Muscle layer of duodenum (tissue), 2 donors: ENCODE measurements around the gene TNNT2.

Source experiments
- H3K27ac ChIP-seq: one replicate; pipeline ENCODE4 v1.7.0; 2013; ENCODE audit warnings: mild to moderate bottlenecking, low read length
- H3K27me3 ChIP-seq: one replicate; pipeline ENCODE4 v1.7.0; 2013; ENCODE audit warnings: low read depth, mild to moderate bottlenecking, control low read depth, low read length
- H3K36me3 ChIP-seq, 2 donors: one replicate each; pipeline ENCODE4 v1.7.0; 2013; ENCODE audit warnings: low read length in 2 of 2, control low read depth in 1 of 2, mild to moderate bottlenecking in 1 of 2; ENCODE audit not compliant: insufficient read depth in 2 of 2, control insufficient read depth in 1 of 2
- H3K4me1 ChIP-seq, 2 donors: one replicate each; pipeline ENCODE4 v1.7.0; 2013; ENCODE audit warnings: low read length in 2 of 2, mild to moderate bottlenecking in 2 of 2, control low read depth in 1 of 2, moderate library complexity in 1 of 2; ENCODE audit not compliant: insufficient read depth in 2 of 2, control insufficient read depth in 1 of 2
- H3K4me3 ChIP-seq, 2 donors: one replicate each; pipeline ENCODE4 v1.7.0; 2013; ENCODE audit warnings: low read length in 2 of 2, low read depth in 1 of 2, mild to moderate bottlenecking in 1 of 2
- H3K9me3 ChIP-seq, 2 donors: one replicate each; pipeline ENCODE4 v1.7.0; 2013; ENCODE audit warnings: low read length in 2 of 2, control low read depth in 1 of 2, mild to moderate bottlenecking in 1 of 2; ENCODE audit not compliant: control insufficient read depth in 1 of 2
- donor health status: healthy.

Gene TNNT2

DNA sequence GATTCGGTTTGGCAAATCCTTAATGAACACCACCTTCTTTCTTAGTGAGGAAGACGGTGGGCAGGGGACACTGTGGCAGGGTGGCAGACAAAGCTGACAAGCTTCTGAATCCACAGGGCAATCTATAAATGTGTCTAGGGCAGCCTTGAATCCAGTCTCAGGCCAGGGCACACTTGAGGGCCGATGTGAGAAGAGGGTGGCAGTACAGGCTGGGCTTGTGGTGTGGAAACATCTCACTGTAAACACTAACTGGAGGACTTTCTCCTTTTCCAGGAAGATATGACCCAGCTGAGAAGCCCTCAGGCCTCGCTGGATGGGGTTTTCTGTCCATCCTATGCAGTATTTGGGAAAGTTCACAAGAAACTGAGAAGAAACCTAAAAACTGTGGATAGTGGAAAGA lies 47.7 kb downstream of the TNNT2 start:
- Histone ChIP-seq H3K27ac (no peak overlapping the region), H3K36me3 (no peaks in the 10 kb centered on the region), H3K4me1 (no peaks in the 10 kb centered on the region), H3K4me3 (no peak overlapping the region), H3K27me3 (no peaks in the 10 kb centered on the region), H3K9me3 (no peaks in the 10 kb centered on the region)

DNA sequence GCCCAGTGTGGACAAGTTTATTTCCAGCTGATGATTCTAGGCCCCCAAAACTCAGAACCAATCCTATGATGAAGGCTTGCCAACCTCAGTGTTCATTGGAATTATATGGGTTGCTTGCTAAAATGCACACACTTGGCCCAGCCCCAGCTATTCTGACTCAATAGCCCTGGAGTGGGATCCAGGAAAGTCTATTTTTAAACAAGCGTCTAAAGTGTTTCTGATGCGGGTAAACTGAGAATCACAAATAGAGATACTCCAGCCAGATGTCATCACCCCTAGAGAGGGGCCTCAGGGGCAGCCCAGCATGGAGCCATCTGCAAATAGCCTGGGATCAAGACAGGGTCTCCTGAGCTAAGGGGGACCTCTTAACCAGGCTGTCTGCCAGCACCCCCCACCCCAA lies 48.2 kb downstream of the TNNT2 start:
- H3K9me3 ChIP-seq, result no peaks in the 10 kb centered on the region
- H3K27me3 ChIP-seq, result no peaks in the 10 kb centered on the region
- H3K27ac ChIP-seq, result no peak overlapping the region
- H3K4me3 ChIP-seq, result no peak overlapping the region
- H3K4me1 ChIP-seq, result no peaks in the 10 kb centered on the region
- no peaks in the 10 kb centered on the region for H3K36me3 ChIP-seq

DNA sequence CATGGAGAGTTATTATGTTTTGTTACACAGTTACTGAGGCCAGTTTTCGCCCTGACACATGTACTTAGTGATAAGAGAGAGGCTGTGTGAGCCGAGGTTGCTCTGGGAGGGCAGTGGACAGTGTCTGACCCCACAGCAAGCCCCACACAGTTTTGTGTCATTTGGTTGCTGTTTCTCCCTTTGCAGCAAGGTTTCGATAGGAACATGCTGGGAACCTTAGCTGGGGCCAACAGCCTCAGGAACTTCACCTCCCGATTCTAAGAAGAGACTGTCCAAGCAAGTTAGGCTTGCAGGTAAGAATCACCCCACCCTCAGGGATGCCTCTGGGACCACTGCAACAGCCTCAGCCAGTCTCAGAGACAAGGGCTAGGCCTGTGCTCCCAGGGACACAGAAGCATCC lies 48.9 kb downstream of the TNNT2 start:
- Histone ChIP-seq H3K4me3 (no peak overlapping the region), H3K27me3 (no peaks in the 10 kb centered on the region), H3K36me3 (no peaks in the 10 kb centered on the region), H3K27ac (no peak overlapping the region), H3K9me3 (no peaks in the 10 kb centered on the region), H3K4me1 (no peaks in the 10 kb centered on the region)

DNA sequence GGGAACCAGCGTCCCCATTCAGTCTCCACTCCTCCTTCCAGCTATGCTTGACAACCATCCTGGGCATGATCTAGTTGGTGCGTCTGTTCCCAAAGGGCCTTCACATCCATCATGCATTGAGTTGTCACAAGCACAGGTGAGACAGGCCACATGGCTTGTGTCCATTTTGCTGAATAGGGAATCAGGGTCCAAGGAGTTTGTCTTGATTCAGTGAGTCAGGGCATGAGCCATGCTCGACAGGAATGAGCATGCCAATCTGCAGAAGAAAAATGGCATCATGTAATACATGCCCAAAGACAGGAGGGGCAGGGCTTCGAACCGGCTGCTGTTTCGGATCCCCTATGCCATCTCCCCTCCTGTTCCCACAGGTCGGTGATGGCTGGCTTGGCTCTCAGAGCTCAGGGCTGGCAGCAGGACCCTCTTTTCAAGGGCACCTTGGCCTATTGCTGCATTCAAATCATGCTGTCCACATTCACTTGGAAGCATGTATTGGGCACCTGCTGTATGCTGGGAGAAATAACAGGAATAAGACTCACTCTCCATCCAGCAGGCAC lies 49.7 kb downstream of the TNNT2 start:
- Histone ChIP-seq H3K27me3 (no peaks in the 10 kb centered on the region), H3K4me1 (no peaks in the 10 kb centered on the region), H3K9me3 (no peaks in the 10 kb centered on the region), H3K36me3 (no peaks in the 10 kb centered on the region), H3K27ac (no peak overlapping the region), H3K4me3 (no peak overlapping the region)

DNA sequence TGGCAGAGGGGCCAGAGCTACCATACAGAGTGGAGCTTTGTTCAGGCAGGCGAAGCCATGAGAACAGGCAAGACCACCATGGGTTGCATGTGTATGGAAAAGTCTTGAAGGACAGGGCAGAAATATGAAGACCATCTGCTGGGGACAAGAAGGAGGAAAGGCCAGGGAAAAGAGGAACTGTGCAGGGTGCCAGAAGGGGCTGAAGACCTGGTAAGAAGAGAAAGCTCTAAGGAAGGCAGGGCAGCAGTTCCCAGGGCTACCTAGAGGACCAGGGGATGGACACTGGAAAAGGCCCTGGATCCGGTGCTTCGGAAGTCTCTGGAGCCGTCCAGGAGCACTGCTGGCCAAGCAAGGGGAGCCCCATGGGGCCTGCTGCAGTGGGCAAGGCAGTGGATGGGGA lies 50.8 kb downstream of the TNNT2 start:
- Histone ChIP-seq H3K27me3 (no peaks in the 10 kb centered on the region), H3K9me3 (no peaks in the 10 kb centered on the region), H3K4me3 (no peak overlapping the region), H3K4me1 (no peaks in the 10 kb centered on the region), H3K27ac (no peak overlapping the region), H3K36me3 (no peaks in the 10 kb centered on the region)

DNA sequence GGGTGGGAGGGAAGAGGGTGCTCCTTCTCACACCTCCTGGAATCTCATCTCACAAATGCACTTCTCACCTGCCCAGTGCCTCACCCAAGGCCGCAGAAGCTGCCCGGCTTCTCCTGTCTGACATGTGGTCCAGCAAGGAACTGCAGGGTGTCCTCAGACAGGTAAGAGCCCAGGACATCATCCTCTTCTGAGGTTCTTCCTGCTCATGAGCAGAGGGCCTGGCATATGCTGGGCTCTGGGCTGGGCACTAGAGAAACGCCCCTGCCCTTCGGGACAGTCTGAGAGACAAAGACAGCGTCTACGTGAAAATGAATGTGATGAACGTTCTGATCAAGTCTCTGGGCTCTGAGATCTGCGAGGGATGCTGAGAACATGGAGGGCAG lies 51.8 kb downstream of the TNNT2 start:
- no peaks in the 10 kb centered on the region for H3K9me3 ChIP-seq

DNA sequence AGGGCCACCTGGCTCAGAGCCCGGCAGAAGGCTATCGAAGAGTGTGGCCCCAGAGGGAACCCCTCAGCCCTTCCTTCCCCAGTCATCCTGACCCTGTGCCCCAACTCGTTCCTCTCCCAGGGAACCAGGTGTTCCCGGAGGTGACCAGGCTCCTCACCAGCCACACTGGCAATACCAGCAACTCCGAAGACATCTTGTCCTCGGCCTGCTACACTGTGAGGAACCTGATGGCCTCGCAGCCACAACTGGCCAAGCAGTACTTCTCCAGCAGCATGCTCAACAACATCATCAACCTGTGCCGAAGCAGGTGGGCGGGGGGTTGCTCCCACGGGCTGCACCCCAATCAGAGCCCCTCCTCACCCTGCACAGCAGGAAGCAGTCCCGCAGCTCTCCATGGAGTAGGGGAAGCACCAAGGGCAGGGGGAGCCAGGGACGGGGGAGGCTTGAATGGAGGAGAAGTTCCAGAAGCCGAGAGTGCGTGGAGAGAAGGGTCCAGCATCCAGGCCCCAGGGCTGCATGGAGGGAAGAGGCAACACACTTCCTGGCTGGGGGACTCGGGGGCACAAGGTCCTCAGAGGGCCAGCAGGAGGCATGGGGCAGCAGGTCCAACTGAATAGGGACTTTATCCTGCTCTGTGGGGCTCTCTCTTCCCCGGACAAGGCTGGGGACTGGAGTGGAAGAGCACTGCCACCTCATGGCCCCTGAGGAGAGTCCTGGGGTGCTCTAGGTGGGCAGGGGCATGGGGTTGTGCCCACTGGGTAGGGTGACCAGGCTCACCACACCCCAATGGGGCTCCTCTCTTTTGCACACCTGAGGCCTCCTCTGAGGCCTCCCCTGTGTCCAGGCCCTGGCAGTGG lies 52.4 kb downstream of the TNNT2 start:
- Histone ChIP-seq H3K36me3 (no peaks in the 10 kb centered on the region), H3K4me1 (no peaks in the 10 kb centered on the region), H3K4me3 (no peak overlapping the region), H3K27me3 (no peaks in the 10 kb centered on the region), H3K9me3 (no peaks in the 10 kb centered on the region), H3K27ac (no peak overlapping the region)

More for the DNA sequence above, 51.8 kb downstream of the TNNT2 start:
- no peaks in the 10 kb centered on the region for H3K36me3 ChIP-seq
- no peaks in the 10 kb centered on the region for H3K27me3 ChIP-seq
- no peak overlapping the region for H3K4me3 ChIP-seq
- no peak overlapping the region for H3K27ac ChIP-seq
- no peaks in the 10 kb centered on the region for H3K4me1 ChIP-seq

DNA sequence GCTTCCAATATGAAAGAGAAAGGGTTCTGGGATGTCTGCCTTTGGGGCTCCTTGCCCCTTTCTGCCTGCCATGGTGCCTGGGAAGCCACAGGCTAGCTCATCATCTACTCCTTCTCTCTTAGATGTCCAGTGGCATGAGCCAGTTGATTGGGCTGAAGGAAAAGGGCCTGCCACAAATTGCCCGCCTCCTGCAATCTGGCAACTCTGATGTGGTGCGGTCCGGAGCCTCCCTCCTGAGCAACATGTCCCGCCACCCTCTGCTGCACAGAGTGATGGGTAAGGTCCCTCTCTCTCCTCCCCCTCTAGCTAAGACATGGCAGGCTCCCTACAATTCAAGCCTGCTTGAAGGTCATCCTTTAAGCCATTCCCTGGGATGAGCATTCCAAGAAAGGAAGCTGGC lies 53.2 kb downstream of the TNNT2 start:
- Histone ChIP-seq H3K36me3 (no peaks in the 10 kb centered on the region), H3K9me3 (no peaks in the 10 kb centered on the region), H3K27me3 (no peaks in the 10 kb centered on the region), H3K4me1 (no peaks in the 10 kb centered on the region), H3K4me3 (no peak overlapping the region), H3K27ac (no peak overlapping the region)

DNA sequence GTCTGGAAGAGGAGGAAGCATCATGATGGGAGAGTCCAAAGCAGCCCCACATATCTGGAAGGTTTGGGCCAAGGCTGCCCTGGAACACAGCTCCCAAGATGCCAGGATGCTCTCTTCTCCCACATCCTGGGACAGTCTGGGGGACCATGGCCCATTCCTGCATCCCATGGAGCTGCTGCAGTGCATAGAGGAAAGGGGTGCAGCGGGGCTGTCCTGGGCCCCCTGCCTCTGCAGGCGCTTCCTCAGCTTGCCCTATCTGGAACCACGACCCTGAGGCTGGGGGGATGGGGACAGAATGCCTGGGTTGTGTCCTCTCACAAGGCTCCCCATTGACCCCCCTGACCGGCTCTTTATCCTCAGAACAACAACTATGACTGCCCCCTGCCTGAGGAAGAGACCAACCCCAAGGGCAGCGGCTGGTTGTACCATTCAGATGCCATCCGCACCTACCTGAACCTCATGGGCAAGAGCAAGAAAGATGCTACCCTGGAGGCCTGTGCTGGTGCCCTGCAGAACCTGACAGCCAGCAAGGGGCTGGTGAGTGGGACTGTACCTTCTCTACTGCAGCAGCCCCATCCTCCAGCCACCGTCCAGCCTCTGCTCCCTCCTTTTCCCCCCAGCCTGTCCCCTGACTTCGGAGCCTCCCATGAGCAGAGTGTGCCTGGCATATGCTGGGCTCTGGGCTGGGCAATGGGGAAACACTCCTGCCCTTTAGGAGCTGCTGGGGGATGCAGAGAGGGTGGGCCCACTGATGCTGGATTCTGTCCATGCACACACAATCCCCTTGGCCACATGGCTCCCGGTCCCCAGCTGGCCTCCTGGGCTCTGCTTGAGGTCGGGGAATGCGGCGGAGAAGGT lies 54.6 kb downstream of the TNNT2 start:
- Histone ChIP-seq H3K4me3 (no peak overlapping the region), H3K27ac (no peak overlapping the region), H3K36me3 (no peaks in the 10 kb centered on the region), H3K9me3 (no peaks in the 10 kb centered on the region), H3K4me1 (no peaks in the 10 kb centered on the region), H3K27me3 (no peaks in the 10 kb centered on the region)

DNA sequence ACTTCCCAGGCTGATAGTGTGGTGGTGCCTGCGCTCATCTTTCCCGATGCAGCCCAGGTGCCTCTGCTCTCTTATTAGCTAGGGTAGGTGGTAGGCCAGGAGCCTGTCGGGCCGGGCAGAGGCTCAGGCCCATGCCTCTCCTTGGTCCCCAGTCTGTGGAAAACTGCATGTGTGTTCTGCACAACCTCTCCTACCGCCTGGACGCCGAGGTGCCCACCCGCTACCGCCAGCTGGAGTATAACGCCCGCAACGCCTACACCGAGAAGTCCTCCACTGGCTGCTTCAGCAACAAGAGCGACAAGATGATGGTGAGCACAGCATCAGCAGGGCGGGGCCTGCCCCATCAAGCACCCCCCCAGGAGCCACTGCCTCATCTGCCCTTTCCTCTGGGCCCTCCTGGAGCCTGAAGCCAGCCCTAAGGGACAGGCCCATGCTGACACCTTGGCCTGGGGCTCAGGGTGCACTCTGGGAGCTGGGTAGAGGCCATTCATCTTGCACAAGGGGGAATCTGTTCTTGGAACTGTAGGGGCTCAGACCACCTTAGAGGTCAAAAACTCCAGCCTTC lies 55.6 kb downstream of the TNNT2 start:
- H3K4me3 ChIP-seq, result no peak overlapping the region
- H3K9me3 ChIP-seq, result no peaks in the 10 kb centered on the region
- H3K27me3 ChIP-seq, result no peaks in the 10 kb centered on the region
- no peak overlapping the region for H3K27ac ChIP-seq
- H3K36me3 ChIP-seq, result no peaks in the 10 kb centered on the region
- H3K4me1 ChIP-seq, result no peaks in the 10 kb centered on the region

DNA sequence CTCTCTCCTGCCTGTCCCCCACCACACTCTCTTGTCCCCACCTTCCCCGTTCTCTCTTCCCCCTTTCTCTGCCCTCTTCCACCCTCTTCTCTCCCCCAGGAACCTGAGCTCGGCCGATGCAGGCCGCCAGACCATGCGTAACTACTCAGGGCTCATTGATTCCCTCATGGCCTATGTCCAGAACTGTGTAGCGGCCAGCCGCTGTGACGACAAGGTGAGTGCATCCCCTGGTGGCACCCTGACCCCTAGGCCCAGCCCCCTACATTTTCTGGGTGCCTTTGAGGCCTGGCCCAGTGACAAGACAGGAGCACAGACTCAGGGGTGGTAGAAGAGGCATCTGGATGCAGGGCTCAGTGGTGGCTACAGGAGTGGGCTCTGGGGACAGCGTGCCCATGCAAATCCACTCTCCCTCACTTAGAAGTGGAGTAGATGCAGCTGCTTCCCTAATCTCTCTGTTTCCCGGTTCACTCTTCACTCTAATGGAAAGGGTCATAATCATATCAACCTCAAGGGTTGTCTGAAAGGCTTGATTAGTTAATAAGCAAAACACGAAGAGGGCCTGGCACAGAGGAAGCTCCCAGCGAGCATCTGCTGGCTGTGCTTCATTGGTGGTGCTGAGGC lies 57.2 kb downstream of the TNNT2 start:
- Histone ChIP-seq H3K4me1 (no peaks in the 10 kb centered on the region), H3K4me3 (no peak overlapping the region), H3K27ac (no peak overlapping the region), H3K36me3 (no peaks in the 10 kb centered on the region), H3K27me3 (no peaks in the 10 kb centered on the region), H3K9me3 (no peaks in the 10 kb centered on the region)
